Psoas muscle (tissue), 8 donors: Measurements from ENCODE around the gene CACNA1D. TPM values are rescaled to one million over a fixed set of nuclear protein-coding genes. Genes with fewer than 3 reads are reported as not detected.

Experiments used
- ATAC-seq, 4 donors: fragments of 200-7000 bp; cut with Tn5 transposase; one replicate each; pipeline ENCODE4 v1.9.1; 2020; ENCODE audit warnings: moderate library complexity in 3 of 4, mild to moderate bottlenecking in 2 of 4
- DNase-seq, 2 donors: peaks; one replicate each; pipeline ENCODE4 v3.0.0-alpha.2; 2020
- H3K27ac ChIP-seq: fragments of 200-600 bp; one replicate; pipeline ENCODE4 v1.8.0; 2022
- H3K27me3 ChIP-seq, 3 donors: fragments of 200-600 bp in 1 of 3; one replicate each; pipeline versions ENCODE4 v1.6.1 to v1.8.0; 2013 to 2022; ENCODE audit warnings: low read length in 2 of 3, mild to moderate bottlenecking in 2 of 3, moderate library complexity in 1 of 3; ENCODE audit not compliant: insufficient read depth in 3 of 3
- H3K36me3 ChIP-seq, 2 donors: fragments of 200-600 bp in 1 of 2; one replicate each; pipeline versions ENCODE4 v1.6.1 to v1.8.0; 2013 to 2022; ENCODE audit warnings: low read depth in 1 of 2, mild to moderate bottlenecking in 1 of 2, moderate library complexity in 1 of 2; ENCODE audit not compliant: insufficient read depth in 1 of 2
- H3K4me1 ChIP-seq: fragments of 200-600 bp; one replicate; pipeline ENCODE4 v1.8.0; 2022
- H3K4me3 ChIP-seq: fragments of 200-600 bp; one replicate; pipeline ENCODE4 v1.8.0; 2022; ENCODE audit warnings: mild to moderate bottlenecking
- H3K9me3 ChIP-seq: fragments of 200-600 bp; one replicate; pipeline ENCODE4 v1.8.0; 2022
- WGBS, 3 donors: extraction: QIAGEN DNeasy Blood & Tissue Kit; methylation state at CpG; one replicate each; pipeline versions ENCODE4 v1.1.6 to v1.1.7; 2013; 5-methylcytosine and 5-hydroxymethylcytosine counted together
- intact Hi-C, 2 donors: fragments of 100-400 bp; cut with DNase I; formaldehyde crosslinking; loops; one replicate each; pipeline versions ENCODE4 v1.11.0 to v1.14.2; 2022
- polyA plus RNA-seq, 3 donors: library from polyadenylated mRNA; stranded (reverse); fragments of 200-250 nt; gene quantifications; one replicate each; pipeline ENCODE4 v1.2.3, GENCODE V29; 2013
- total RNA-seq, 4 donors: library from RNA; stranded (reverse); fragmentation: NEBNext Ultra II Directional in 2 of 4; extraction: Animal tissue kit (Norgen Biotek cat#: 25700) in 2 of 4; gene quantifications; one replicate each; pipeline versions ENCODE4 v1.2.1 to v1.2.4, GENCODE V29; 2021 to 2023
- TF ChIP-seq, protein P1 (sequence below): fragments of 200-600 bp; IDR thresholded peaks from one replicate; pipeline ENCODE4 v1.8.0; 2022; ENCODE audit warnings: antibody characterized with exemption
- donor health status: healthy with polysubstance abuse.
- donor health status: DM: no; HTN: no; CAD: no; lungs with moderate emphysema.
- donor health status: Bipolar disorder and iron deficiency.
- donor health status: healthy.
- donor health status: DM: yes; HTN: yes; CAD: no.
- donor health status: DM: no; HTN: no; CAD: no.
- donor health status: DM: no; HTN: no; CAD: no.
- donor health status: DM: yes; HTN: yes; CAD: no.

The CACNA1D gene
- total and polyA plus RNA-seq, 7 donors = 0.05 to 0.82 (median 0.28) TPM; not detected in 2

DNA sequence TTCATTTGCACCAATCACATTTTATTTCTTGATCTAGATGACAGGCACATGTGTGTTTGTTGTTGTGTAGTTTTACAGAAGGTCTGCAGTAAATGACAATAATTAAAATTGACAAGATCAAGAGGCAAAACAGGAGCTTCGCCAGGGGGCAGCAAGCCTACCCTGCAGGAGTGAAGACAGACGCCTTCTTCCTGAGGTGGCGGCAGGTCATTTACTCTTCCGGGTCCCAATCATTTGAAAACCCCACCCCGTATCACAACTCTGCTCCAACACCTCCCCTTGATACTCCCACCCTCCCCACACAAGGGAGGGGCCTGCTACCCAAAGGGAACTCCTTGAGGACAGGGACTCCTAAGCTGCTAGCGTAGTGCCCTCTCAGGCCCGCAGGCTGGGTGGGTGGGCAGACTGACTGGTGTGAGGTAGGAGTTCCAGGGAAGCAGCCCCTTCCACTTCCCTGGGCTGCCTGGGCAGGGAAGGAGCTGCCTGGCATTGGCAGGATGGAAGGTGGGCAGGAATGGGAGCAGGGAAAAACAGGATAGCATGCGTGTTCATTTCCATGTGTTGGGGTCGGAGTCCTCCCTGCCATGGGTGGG is 338.7 kb downstream of the CACNA1D start:
- Histone ChIP-seq H3K9me3 (no peaks in the 10 kb centered on the region), H3K36me3 (no peaks in the 10 kb centered on the region), H3K27me3 (no peaks in the 10 kb centered on the region), H3K4me3 (no peak overlapping the region), H3K27ac (no peak overlapping the region), H3K4me1 (no peaks in the 10 kb centered on the region)
- ATAC-seq (no peak), DNase-seq (no peak)
- intact Hi-C loops = no loop called here
- 88 to 94% (median 92%) methylated on average over 9 of the region's 9 CpGs for WGBS, 3 donors
- TF ChIP-seq, protein P1, sequence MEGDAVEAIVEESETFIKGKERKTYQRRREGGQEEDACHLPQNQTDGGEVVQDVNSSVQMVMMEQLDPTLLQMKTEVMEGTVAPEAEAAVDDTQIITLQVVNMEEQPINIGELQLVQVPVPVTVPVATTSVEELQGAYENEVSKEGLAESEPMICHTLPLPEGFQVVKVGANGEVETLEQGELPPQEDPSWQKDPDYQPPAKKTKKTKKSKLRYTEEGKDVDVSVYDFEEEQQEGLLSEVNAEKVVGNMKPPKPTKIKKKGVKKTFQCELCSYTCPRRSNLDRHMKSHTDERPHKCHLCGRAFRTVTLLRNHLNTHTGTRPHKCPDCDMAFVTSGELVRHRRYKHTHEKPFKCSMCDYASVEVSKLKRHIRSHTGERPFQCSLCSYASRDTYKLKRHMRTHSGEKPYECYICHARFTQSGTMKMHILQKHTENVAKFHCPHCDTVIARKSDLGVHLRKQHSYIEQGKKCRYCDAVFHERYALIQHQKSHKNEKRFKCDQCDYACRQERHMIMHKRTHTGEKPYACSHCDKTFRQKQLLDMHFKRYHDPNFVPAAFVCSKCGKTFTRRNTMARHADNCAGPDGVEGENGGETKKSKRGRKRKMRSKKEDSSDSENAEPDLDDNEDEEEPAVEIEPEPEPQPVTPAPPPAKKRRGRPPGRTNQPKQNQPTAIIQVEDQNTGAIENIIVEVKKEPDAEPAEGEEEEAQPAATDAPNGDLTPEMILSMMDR = no peak

DNA sequence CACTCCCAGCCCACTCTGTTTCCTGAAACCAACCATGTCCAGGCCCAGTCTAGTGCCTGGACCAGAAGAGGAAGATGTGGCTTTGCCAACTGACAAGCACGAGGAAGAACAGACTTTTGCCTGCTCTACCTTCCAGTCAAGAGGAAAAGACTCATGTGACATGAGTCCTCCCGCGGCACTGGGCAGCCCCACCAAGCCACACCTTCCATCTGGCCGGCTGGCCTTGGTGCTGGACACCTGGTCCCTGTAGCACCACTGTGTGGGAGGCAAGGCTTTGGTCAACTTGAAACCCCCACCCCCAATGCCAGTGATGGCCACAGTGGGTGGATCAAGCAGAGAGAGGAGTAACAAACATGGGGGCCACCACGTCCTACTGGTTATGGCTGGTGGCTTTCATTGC is 339.3 kb downstream of the CACNA1D start:
- Histone ChIP-seq H3K9me3 (no peaks in the 10 kb centered on the region), H3K4me3 (no peak overlapping the region), H3K4me1 (no peaks in the 10 kb centered on the region), H3K36me3 (peaks cover 0 to 4% of the 10 kb centered on the region in 2 donors), H3K27ac (no peak overlapping the region), H3K27me3 (no peaks in the 10 kb centered on the region)
- ATAC-seq (no peak), DNase-seq (no peak)
- TF ChIP-seq, protein P1 = no peak
- intact Hi-C loops = no loop called here
- WGBS, 3 donors = 80 to 93% (median 87%) methylated on average over 5 of the region's 5 CpGs

DNA sequence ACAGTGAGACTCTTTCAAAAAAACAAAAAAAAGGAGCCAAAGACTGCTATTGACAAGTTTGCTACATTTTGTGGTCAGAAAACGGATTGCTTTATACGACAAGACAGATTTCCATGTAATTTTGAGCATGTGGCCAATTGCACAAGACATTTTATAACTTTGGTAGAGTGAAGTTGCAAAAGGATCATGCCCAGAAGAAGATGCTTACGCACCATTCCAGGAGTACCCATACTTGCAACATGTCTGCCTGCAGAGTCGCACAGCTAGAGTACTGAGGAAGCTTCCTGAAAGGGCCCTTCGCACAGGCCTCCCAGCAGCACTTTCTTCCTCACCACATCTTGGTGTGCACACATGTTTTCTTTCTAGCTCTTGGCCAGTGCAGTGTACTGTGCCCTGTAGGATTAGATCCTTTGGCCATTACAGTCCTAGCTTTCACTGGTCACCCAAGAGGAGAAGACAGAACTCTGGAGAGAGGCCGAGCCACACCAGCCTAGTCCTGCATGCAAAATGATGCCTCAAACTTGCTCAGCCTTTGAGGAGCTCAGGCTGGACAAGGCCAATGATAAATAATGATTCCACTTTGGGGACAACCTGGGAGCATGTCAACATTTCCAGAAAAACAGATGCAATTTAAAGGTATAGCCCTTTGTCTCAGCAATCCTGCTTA is 340.2 kb downstream of the CACNA1D start:
- Histone ChIP-seq H3K4me1 (no peaks in the 10 kb centered on the region), H3K4me3 (no peak overlapping the region), H3K9me3 (no peaks in the 10 kb centered on the region), H3K36me3 (peaks cover 0 to 5% of the 10 kb centered on the region in 2 donors), H3K27me3 (no peaks in the 10 kb centered on the region), H3K27ac (no peak overlapping the region)
- intact Hi-C loops = no loop called here
- TF ChIP-seq, protein P1 = no peak
- no peak for DNase-seq
- 88 to 96% (median 96%) methylated on average over 6 of the region's 6 CpGs for WGBS, 3 donors
- ATAC-seq = no peak

DNA sequence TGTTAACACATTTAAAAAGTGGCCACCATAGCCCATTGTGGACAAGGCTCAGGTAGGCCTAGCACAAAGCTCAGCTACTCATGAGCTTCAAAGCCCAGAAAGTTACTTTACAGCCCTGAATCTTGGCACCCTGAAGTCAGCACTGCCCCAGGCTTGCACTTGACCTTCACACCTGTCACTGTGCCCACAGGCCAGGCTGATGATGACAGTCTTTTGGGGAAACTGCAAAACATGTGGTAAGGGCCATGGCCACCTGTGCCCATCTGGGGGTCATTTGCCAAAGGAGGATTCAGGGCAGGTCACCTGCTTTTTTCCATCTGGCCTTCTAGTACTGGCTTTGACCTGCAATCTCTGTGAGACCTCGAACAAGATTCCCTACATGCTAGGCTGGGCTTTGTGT is 340.8 kb downstream of the CACNA1D start:
- DNase-seq = no peak
- Histone ChIP-seq H3K4me1 (no peaks in the 10 kb centered on the region), H3K4me3 (no peak overlapping the region), H3K36me3 (peaks cover 0 to 5% of the 10 kb centered on the region in 2 donors), H3K27ac (no peak overlapping the region), H3K27me3 (no peaks in the 10 kb centered on the region), H3K9me3 (no peaks in the 10 kb centered on the region)
- TF ChIP-seq, protein P1 = no peak
- intact Hi-C loops = no loop called here
- ATAC-seq = peak in 2 of 4 donors; percentile 31 to 55
- WGBS, 3 donors = 37 to 94% (median 64%) methylated on average over 1 of the region's 1 CpG
